ENCODE measurements around the gene TBCD.

TBCD gene

DNA sequence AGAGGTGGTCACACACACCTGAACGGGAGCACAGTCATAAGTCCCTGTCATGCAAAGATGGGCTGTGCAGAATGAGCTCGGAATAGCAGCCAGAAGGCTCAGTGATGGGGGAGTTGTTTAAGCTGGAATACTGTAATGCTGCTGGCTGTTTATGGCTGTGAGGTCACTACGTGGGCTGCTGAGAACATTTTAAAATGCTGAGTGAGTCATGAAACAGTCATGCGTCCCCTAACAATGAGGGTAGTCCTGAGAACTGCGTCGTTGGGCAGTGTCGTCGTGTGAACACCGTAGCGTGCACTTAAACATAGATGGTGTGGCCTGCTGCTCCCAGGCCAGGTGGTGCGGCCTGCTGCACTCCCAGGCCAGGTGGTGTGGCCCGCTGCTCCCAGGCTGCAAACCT, 39.7 kb downstream of the TBCD start:
- DNase-seq (ENCODE audit: low read depth): peak; percentile 93

DNA sequence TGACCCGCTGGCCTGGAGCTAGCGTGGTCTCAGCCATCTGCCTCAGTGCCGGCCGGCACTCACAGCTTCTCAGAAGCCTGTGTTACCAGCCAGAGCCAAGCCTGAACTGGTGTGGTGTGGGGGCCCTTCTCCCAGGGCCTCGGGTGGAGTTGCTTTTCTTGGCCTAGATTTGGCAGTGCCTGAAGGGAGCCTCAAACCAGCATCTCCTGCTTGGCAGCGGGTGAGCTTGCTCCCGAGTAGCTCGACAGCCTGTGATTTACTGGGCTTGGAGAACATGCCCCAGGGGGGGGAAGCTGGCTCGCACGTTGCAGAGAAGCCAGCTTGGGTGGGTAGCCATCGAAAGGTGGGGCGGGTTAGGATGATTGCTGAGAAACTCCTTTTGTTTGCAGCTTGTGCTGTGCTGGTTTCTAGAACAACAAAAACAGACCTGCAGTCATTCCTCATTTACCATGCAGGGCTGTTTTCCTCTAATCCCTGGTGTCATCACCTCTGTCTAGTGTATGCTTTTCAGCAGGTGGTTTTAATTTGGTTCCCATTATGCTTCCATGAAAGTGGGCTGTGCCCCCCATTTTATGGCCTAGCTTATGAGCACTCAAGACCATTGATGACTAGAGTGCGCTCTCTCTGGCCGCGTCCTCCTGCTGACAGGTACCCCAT, 42.2 kb downstream of the TBCD start:
- no peak for DNase-seq (ENCODE audit: low read depth)

DNA sequence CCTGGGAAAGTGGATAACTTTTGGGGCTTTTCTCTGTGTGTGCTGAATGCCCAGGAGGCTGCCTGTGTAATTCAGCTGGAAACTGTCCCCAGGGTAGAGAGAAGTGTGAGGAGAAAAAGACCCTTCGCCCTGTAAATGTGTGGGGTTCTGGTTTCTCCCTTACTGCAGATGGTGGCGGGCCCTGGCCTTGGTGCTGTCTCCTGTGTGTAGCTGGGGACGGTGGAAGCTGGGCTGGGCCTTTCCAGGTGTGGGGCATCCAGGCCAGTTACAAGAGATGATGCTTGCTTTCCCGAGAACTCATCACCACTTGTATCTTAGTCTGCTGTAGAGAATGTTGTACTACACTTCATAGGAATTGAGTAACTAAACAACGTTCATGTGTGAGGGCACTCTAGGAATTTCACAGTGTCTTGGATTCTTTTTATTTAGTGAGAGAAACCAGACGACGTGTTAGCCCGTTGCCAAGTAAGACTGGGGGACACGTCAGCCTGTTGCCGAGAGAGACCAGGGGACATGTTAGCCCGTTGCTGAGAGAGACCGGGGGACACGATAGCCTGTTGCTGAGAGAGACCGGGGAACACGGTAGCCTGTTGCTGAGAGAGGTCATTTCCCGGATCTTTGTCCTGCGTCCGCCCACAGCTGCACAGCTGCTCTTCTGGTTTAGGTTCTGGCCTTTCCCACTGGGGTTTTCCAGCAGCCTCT, 43.1 kb downstream of the TBCD start:
- DNase-seq (ENCODE audit: low read depth): no peak

DNA sequence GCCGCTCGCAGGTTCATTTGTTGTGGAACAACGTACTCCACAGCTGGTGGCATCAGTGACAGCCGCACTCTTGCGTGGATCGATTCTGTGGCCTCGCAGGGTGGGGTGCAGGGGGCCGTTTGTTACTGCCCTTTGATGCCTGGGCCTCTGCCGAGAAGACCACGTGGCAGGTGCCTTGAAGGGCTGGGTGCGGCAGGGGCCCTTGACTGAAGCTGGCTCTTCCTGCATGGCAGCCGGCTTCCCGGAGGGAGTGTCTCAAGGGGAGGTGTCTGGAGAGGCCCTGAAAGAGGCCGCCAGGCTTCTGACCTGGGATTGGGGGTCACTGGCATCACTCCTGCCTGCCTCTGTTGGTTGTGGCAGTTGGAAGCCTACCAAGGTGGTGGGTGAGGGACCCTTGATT, 43.8 kb downstream of the TBCD start:
- no peak for DNase-seq (ENCODE audit: low read depth)

DNA sequence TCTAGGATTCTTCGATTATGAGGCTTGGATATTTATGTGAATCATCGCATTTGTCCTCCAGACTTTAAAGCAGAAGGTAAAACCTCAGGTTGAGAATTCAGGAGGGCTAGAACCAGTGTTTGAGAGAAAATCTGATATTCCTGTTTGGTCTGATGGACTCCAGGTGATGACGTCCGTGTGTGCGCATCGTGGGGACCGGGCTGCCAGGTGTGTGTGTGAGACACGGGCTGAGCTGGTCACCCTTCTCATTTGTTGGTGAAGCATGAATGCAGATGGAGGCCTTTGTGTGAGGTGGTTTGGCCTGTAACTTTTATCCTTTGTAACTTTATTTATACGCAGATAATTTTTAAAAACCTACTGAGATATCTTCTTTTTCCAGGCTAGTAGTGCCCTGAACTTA, 45.2 kb downstream of the TBCD start:
- DNase-seq (ENCODE audit: low read depth): no peak

DNA sequence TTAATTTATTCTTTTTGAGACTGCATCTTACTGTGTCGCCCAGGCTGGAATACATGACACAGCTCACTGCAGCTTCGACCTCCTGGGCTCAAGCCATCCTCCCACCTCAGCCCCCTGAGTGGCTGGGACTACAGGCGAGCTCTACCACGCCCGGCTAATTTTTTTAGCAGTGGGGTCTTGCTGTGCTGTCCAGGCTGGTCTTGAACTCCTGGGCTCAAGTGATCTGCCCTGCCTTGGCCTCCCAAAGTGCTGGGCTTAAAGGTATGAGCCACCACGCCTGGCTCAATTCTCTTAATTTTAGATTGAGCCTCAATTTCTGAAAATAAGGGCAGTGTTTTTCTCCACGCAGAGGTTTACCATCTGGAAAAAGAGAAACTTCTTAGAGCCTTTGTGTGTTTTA, 46.9 kb downstream of the TBCD start:
- DNase-seq (ENCODE audit: low read depth): no peak

DNA sequence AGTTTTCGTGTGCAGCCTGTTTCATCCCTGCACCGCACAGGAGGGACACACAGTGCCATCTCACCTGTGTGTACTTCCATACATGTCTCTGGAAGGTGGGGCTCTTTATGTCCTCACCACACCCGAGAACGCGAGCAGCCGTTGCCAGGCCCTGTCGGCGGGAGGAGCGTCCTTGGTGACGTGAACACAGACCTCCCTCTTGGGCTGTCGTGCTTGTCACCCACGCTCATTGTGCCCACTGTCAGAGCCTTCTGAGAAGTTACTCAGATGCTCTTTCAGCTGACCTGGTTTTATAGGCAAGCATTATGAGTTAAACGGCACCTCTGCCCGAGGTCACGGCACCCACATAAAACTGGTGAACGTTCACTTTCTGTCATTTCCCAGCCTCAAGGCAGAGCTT, 47.7 kb downstream of the TBCD start:
- no peak for DNase-seq (ENCODE audit: low read depth)

DNA sequence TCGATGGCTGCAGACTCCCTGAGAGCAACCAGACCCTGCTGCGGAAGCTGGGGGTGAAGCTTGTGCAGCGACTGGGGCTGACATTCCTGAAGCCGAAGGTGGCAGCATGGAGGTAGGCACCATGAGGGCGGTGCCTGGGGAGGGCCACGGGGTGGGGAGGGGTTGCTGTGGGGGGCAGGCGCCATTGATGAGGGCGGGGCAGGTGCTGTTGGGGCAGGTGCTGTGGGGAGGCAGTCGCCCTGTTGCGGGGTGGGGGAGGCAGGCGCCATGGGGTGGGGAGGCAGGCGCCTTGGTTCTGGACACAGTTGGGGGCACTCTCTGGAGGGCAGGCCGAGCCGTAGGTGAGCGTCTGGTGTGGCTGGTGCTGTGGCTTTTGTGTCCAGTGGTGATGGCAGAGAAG, 49.0 kb downstream of the TBCD start:
- DNase-seq (ENCODE audit: low read depth): no peak

DNA sequence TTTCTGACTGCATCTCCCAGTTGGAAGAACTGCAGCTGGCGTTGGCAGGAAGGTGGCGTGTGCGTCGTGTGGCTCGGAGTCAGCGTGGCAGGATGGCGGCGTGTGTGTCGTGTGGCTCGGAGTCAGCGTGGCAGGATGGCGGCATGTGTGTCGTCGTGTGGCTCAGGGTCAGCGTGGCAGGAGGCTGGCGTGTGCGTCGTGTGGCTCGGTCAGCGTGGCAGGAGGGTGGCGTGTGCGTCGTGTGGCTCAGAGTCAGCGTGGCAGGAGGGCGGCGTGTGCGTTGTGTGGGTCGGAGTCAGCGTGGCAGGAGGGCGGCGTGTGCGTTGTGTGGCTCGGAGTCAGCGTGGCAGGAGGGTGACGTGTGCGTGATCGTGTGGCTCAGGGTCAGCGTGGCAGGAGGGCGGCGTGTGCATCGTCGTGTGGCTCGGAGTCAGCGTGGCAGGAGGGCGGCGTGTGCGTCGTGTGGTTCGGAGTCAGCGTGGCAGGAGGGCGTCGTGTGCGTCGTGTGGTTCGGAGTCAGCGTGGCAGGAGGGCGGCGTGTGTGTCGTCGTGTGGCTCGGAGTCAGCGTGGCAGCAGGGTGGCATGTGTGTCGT, 49.6 kb downstream of the TBCD start:
- no peak for DNase-seq (ENCODE audit: low read depth)

DNA sequence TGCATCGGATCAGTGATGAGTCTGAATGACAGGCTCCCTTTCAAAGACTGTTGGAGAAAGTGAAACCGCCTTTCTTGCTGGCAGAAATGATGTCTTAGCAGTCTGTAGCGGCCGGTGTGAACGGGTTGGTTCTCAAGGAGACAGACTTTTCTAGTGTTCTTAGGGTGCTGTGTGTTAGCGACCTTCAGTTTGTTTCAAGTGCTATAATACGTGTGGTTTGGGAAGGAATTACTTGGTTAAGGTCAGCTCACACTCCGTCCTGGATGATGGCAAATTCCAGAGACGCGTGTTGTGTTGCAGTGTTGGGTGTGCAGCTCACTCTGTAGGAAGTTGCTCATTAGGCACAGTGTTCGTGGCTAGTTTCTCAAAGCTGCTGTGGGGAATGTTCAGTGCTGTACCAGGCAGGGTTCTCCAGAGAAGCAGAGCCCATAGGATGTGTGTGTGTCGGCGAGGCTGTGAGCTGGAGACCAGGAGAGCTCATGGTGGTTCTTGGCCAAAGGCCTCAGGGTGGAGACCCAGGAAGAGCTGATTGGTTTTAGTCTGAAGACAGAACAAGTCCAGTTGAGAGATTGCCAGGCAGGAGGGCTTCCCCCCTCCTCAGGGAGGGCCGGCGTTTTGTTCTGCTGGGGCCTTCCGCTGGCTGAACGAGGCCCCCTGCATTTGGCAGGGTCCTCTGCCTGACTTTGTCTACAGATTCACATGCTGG, 50.4 kb downstream of the TBCD start:
- DNase-seq (ENCODE audit: low read depth): no peak

DNA sequence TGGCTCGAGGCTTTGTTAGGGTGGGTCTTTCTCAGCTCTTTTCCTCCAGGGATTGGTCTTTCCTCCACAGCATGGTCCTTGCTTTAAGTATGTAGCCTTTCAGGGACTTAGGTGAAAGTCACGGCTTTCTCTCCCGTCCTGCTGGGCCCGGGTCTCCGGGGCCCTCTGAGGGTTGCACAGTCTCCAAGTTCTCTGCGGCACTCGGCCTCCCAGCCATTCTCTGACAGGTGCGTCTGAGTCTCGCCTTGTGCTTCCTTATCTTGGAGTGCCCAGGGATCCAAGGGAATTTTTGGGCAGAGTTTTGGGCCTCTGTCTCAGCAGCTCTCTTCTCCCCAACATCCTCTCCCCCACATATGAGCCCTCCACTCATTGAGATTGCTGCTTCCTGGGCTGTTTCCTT, 51.3 kb downstream of the TBCD start:
- no peak for DNase-seq (ENCODE audit: low read depth)

DNA sequence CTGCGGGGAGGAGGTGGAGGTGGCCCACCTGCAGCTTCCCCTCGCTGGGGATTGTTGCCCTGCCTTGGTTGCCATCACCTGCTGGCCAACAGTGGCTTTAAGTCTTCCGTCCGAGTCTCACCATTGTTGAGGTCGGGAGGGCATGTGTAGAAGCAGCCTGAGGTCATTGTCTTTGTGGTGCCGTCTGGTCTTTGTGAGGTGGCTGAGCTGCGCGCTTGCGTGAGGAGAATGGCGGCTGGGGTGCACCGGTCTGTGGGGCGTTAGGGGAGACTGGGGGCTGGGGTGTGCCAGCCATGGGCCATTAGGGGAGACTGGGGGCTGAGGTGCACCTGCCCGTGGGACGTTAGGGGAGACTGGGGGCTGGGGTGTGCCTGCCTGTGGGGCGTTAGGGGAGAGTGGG, 51.7 kb downstream of the TBCD start:
- no peak for DNase-seq (ENCODE audit: low read depth)

DNA sequence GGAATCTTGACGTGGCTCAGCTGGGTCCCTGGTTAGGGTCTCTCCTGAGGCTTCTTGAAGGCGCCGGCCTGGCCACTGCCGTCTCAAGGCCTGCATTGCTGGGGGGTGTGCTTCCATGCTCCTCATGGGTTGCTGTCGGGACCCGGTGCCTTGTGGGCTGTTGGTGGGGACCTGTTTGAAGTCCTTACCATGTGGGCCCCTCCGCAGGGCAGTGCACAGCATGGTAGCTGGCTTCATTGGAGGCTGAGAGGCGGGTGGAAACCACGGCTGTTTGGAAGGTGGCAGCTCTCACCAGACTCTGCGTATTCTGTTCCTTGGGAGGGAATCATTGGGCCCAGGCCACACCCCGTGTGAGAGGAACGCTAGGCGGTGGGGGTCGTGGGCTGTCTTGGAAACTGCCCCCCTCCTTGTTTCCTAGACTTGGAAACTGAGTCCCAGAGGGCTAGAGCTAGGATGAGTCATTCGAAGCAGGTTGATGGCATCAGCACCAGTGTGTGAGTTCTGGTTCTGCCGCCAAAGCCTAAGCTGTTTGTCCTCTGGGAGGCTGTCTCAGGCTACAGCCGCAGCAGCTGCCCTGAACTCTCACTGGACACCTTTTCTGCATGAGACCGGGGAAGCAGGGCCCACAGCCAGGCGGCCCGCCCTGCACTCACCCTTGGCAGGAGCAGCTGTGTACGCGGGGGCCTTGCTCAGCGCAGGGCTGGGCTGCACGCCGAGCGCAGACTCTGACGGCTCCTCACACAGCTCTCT, 52.8 kb downstream of the TBCD start:
- no peak for DNase-seq (ENCODE audit: low read depth)

DNA sequence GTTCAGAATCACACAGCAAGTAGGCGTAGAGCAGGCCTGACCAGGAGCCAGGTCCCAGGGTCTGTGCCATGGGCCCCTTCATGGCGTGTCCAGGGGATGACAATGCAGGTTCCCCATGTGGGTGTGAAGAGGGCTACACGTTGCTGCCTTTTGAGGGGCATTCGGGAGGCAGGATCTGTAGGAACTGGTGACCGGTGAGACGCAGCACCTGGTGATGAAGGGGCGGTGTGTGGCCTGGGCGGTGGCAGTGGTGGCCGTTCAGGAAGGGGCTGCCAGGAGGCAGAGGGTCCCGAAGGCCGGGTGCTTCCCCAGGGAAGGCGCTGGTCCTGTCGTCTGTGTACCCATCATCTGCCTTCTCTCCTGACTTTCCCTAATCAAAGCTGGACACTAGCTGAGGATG, 53.4 kb downstream of the TBCD start:
- no peak for DNase-seq (ENCODE audit: low read depth)

DNA sequence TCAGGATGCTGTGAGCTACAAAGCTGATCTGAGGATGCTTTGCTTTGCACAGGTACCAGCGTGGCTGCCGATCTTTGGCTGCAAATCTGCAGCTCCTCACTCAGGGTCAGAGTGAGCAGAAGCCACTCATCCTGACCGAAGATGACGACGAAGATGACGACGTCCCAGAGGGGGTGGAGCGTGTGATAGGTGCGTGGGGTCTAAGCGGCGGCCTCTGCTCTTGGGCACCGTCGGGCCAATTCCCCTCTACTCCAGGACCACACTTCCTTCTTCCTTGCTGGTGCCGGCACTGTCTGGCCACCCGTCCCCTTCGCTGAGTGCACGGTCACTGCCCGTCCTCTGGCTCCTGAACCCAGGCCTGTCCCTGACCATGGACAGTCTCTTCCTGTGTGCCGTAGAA, 54.0 kb downstream of the TBCD start:
- DNase-seq (ENCODE audit: low read depth): no peak

DNA sequence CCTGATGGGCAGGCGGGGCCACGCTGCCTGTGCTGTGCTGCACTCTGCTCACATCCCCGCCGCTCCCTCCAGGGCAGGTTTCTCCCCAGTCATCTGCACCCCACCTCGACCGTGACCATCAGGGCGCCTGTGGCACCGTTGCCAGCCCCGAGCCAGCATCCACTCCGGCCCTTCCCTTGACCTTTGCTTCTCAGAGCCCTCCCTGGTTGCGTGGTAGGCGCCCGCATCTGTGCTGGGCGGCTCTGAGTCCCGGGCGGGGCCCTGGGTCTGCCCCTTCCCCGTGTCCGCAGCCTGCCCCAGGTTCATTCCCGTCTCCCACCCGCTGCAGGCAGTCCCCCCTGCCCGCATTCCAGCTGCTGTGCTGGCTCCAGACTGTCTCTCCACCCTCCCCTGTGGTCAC, 54.8 kb downstream of the TBCD start:
- no peak for DNase-seq (ENCODE audit: low read depth)

DNA sequence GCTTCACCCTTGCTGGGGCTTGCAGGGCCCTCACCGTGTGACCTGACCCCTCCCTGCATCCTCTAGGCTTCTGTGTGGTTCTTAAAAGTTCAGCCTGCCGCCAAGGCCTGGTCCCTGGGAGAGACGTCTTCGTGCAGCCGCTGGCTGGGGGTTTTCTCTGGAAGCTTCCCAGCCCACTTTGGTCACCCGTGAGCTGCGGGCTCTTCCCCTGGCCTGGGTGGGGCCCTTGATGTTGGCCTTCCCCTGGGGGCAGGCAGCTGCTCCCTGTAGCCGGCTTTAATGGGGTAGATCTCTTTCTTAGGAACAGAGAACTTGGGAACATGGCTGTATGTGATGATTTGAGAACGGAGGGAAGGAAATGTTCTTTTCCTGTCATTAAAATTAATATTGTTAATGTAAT, 55.2 kb downstream of the TBCD start:
- no peak for DNase-seq (ENCODE audit: low read depth)

DNA sequence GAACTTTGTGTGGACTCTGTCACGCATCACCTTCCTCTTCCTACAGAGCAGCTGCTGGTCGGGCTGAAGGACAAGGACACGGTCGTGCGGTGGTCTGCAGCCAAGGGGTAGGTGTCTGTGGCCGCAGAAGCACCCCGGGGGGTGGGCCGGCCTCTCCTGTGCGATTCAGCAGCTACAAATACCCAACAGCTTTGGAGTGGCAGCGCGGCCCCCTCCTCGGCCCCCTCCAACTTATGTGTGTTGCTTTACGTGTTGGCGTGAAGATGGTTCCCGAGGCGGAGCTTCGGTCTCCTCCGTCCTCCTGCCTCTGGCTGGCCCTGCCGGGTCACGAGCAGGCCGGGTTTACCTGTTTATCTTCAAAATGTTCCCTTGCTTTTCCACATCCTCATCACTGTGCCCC, 55.7 kb downstream of the TBCD start:
- DNase-seq (ENCODE audit: low read depth): no peak

DNA sequence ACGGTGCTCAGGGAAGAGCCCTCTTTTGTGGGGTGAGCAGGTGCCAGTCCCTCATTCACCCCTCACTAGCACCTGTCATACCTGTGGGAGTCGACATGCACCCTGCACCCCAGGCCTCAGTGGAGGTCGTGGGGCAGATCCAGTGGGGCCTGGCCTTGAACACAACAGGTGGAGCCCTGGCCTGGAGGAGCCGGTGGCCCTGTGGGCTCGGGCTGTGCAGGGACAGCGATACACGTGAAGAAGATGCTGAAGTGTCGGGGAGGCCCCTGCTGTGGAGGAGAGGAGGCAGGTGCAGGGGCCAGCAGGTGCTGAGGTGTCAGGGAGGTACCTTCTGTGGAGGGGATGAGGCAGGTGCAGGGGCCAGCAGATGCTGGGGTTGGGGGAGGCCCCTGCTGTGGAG, 56.1 kb downstream of the TBCD start:
- DNase-seq (ENCODE audit: low read depth): no peak

DNA sequence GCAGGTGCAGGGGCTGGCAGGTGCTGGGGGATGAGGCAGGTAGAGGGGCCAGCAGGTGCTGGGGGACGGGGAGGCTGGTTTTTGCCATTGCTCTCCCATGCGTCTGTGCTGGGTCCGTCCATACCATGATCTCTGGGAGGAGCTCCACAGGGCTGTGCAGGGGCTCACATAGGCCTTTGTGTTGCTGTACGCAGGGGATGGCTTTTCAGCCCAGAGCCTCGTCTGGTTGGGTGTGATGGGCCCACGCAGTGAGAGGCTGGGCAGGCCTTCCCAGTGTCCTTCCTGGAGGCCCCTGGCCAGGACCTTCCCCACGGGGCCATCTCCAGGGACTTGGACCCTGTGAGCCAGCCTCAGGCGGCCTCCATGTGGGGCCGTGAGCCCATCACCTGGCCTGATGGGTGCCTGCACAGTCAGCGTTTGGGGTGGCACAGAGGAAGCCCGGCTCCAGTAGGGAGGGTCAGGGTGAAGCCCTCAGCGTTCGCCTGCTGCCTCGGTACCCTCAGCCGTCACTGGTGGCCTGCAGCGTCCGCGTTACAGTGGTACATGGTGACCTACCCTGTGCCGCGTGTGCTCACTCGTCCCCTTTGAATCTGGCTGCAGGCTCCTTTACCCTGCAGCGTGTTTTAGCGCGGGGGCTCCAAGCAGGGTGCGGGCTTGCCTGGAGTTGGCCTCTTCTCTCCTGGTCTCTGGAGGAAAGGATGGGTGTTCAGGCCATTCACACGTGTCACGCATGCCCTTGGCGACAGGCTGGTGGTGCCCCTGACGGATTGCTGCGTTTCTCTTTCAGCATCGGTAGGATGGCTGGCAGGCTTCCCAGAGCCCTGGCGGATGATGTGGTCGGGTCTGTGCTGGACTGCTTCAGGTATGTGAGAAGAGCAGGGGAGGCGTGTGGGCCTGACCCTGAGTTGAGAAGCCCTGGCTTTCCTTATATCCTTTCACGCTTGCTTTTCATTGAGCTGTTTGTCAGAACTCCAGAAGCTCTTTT, 57.3 kb downstream of the TBCD start:
- DNase-seq (ENCODE audit: low read depth): peak; percentile 29

All from iris pigment epithelial cell (primary cell).